NCI-H1436 (cell line): ENCODE results near the gene SKIDA1.

Experiments
- DNase-seq: peaks from one replicate; lab custom pipeline; 2025; lab: John Stamatoyannopoulos, UW

Gene SKIDA1

GRCh38 chr10:21517134-21518031, 8.1 kb downstream of the SKIDA1 start:
- no peak for DNase-seq

GRCh38 chr10:21516242-21517131, 9.0 kb downstream of the SKIDA1 start:
- no peak for DNase-seq

- DNase-seq, result no peak
These were observed 9.9 kb downstream of the SKIDA1 start for GRCh38 chr10:21515361-21516241.

GRCh38 chr10:21514818-21515351, 10.6 kb downstream of the SKIDA1 start:
- DNase-seq, result no peak

- DNase-seq, result no peak
These were observed 11.2 kb downstream of the SKIDA1 start for GRCh38 chr10:21514129-21514817.

- DNase-seq, result no peak
These were observed 12.1 kb downstream of the SKIDA1 start for GRCh38 chr10:21513405-21513788.

- DNase-seq, result no peak
These were observed 12.7 kb downstream of the SKIDA1 start for GRCh38 chr10:21512573-21513404.

- DNase-seq, result no peak
These were observed 13.4 kb downstream of the SKIDA1 start for GRCh38 chr10:21511946-21512572.

GRCh38 chr10:21511095-21511570, 14.3 kb downstream of the SKIDA1 start:
- no peak for DNase-seq

GRCh38 chr10:21510241-21511094, 15.0 kb downstream of the SKIDA1 start:
- DNase-seq, result no peak

- DNase-seq, result no peak
These were observed 15.9 kb downstream of the SKIDA1 start for GRCh38 chr10:21509341-21510240.

GRCh38 chr10:21508706-21509331, 16.7 kb downstream of the SKIDA1 start:
- DNase-seq, result no peak

GRCh38 chr10:21507150-21507549, 18.3 kb downstream of the SKIDA1 start:
- no peak for DNase-seq

GRCh38 chr10:21506351-21506750, 19.1 kb downstream of the SKIDA1 start:
- DNase-seq, result no peak

- no peak for DNase-seq
These were observed 19.7 kb downstream of the SKIDA1 start for GRCh38 chr10:21505711-21506278.

GRCh38 chr10:21503542-21503941, 21.9 kb downstream of the SKIDA1 start:
- no peak for DNase-seq

- DNase-seq, result no peak
These were observed 23.1 kb downstream of the SKIDA1 start for GRCh38 chr10:21502348-21502740.
